GM18909 (cell line): ENCODE measurements around the gene HPS1.

Experiments
- ATAC-seq: cut with Tn5 transposase; IDR thresholded peaks from one replicate; pipeline ENCODE4 v1.9.1; 2021; ENCODE audit warnings: mild to moderate bottlenecking; ENCODE audit not compliant: unreplicated experiment, poor library complexity

Gene HPS1

DNA sequence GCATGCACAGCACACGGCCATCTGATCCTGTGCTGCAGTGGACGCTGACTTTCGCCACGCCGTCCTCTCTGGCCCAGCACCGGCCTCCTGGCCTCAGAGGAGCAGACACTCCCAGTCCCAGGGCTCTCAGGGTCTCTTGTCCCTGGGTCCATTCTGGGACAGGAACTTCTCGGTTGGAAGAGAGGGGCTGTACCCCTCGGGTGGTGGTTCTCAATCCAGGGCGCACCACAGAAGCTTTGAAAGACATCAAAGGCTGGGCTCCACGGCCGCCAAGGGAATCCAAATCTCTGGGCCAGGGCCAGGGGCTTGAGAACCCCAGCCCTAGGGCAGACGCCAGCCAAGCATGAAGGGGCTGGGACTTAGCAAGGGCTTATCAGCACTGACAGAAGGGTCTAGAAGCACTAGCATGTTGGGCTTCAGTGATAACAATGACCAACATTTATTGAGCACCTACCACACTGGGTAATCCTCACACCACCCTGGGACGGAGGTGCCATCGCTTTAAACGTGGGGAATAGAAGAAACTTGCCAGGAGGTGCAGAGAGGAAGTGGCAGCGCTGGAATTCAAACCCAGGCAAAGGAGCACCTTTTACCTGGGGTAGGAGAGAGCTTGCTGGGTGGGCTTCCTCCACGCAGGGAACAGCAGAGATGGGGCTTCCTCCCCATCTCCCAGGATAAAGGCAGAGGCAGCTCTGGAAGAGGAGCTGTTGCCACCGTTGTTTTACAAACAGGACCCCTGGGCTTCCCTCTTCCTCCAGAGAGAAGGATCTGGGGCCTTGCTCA, 29.9 kb downstream of the HPS1 start:
- no peak for ATAC-seq

DNA sequence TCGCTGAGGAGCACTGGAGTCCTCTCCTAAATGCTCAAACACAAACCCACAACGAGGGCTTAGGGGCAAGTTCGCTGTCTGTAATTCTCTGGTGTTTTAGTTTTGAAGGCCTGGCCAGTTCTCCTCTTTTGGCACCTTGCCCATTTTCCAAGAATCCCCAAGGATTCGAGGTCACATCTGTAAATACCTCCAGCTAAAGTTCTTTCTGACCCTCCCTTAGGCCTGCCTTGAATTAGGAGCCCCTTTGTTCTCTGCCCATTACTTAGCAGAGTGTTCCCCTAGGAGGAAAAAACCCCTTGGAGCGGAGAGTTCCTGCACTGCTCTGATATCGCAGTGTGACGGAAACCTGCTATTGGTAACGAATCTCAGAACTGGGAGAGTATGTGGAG, 31.0 kb downstream of the HPS1 start:
- no peak for ATAC-seq

DNA sequence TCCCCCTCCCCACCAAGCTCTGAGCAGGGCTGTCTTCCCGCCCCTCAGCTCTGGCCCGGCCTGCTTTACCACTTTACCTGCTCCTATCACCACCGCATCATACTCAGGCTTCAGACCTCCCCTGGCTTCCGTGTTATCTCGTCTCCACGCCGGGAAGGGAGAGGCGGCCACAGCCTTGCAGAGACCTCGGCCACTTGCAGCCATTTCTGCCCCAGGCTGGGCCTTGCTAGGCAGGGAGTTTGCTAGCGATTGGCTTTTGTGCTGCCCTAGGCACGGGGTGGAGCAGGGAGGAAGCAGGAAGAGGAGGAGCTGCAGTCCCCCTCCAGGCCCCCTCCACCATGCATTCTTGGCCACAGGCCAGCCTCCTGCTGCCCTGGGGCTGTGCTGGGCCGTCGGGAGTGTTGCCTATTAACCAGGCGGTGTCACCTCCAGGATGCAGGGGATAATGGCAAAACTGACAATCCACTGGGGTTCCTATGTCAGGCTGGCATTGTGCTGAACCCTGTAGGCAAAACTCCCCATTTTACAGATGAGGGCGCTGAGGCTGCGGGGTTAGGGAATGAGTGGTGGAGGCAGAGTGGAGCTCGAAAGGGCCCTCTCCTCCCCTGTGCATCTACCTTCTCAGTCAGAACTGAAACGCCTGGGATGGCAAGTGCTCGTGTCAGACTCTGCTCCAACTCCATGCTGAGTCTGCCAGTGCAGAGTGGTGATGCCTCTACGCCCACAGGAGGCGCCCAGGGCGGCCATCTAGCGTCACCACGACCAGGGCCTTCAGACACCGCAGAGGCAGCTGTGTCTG, 31.6 kb downstream of the HPS1 start, which contains the start of gene PYROXD2:
Gene PYROXD2, minus strand, starts transcription at position 251 of the 799 bp plus-strand sequence. Its CDS starts 47 bp downstream, at position 204.
- peak; percentile 59 for ATAC-seq

DNA sequence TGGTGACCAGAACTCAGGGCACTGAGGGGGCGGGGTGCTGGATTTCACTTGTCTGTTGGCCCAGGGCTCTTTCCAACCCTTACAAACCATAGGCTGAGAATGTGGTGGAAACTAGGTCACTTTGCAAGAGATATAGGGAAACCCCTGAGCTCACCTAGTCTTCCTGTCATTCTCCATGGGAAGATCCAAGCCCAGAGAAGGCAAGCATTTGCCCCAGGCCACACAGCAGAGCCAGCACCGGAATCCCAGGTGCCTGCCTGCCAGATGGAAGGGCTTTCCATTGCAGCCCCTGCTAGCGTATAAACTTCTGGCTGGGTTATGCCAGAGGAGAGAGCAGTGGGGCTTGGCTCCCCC, 32.2 kb downstream of the HPS1 start:
- ATAC-seq, result no peak

DNA sequence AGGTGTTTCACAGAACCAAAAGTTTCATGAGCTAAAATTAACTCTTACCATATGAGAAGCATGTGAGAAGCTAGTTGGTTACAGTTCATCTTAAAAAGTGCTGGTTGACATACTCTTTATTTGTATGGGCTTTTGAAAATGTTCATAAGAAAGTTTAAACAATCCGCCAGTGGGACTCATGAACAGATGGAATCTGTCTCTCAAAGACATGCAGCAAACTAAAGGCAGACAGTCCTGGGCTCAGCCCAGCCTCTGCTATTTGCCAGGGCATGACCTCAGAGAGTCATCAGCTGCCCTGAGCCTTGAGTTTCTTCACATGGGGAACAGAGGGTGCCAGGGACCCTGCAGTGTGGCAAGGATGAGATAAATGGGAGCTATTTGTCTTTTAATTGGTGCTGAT, 35.0 kb downstream of the HPS1 start:
- ATAC-seq, result no peak

DNA sequence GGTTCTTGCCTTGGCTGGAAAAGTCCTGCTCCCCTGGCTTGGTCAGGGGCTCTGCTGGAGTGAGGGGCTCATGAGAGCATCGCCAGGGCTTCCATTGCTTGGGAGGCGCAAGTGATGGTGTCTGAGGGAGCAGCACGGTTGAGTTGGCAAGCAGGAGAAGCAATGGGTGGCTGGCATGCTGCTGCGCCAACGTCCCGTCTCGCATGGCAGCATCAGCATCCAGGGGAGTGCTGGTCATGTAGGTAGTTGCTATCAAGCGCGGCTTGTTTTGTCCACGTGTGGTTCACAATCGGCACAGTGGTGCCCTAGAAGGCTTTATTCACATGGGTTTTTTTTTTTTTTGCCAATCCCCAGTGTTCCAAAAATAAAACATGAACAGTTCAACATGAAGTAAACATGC, 35.6 kb downstream of the HPS1 start:
- ATAC-seq, result no peak

DNA sequence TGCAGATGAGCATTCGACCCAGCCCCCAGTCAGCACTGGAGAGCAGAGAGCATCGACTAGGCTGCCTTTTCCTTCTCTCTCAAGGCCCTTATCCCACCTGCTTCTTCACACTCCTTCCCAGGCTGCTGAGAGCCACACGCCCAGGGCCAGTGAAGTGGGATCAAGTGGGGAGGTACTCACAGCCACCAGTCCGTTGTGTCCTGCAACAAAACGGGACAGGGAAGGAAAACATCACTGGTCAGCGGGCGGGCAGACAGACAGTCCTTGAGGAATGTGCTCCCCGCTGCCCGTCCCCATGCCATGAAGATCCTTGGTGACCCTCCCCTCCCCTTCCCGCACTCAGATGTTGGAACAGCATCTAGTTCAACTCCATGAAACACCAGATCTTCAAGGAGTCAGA, 36.0 kb downstream of the HPS1 start:
- no peak for ATAC-seq

DNA sequence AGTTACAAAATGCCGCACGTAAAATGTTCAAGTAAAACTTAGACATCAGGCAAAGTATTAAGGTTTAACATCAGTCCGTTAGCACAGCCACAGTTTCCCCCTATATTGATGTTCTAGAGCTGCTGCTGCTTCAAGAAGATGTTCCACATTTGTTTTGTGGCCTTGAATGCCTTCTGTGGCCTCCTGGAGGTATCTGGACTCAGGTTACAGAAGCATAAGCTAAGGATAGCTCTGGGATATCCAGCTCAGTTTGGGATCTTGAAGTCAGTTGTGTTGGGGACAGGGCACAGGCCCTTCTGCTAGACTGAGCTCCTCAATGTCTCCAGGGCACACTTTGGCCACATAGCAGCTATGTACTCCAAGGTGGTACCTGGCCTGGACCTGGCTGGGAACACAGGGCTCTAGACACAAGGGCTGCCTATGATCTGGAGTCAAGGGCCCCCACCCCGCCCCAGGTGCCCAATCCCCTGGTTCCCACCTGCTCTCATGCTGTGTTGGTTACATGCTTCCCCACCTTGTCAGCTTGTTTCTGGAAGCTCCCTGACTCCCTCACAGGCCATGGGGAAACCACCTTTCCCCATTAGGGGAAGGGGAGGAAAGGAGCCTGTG, 36.5 kb downstream of the HPS1 start:
- no peak for ATAC-seq

DNA sequence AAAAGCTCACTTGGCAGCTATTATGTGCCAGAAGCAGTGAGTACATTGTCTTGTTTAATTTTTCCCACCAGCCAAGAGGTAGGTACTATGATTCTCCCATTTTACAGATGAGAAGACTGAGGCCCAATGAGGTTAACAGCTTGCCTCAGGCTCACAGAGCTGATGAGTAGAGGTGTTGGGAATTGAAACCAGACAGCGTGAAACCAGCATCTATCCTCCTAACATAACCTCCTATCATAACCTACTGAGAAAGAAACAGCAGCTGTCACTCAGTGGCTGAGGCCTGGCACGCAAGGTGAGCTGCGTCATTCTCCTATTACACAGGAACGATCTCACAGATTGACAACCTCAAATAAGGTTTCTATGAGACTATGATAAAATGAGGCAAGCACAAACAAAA, 37.9 kb downstream of the HPS1 start:
- ATAC-seq, result no peak

DNA sequence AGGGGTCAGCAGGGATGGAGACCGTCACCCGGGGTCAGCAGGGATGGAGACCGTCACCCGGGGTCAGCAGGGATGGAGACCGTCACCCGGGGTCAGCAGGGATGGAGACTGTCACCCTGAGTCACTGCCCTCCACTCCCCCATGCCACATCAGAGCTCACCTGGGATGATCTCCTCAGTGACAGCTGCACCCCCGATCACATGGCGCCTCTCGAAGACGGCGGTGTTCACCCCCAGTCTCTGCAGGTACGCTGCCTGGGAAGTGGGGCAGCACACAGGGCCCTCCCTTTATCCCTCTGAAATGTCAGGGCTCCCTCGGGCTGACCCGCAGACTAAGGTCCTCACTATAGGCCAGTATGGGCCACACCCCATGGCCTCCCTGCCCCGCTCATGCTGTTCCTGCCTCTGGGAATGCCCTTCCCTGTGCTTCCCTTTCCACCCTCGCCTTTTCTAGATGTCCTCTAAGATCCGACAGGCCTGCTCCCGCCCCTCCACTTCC, 38.9 kb downstream of the HPS1 start:
- no peak for ATAC-seq

DNA sequence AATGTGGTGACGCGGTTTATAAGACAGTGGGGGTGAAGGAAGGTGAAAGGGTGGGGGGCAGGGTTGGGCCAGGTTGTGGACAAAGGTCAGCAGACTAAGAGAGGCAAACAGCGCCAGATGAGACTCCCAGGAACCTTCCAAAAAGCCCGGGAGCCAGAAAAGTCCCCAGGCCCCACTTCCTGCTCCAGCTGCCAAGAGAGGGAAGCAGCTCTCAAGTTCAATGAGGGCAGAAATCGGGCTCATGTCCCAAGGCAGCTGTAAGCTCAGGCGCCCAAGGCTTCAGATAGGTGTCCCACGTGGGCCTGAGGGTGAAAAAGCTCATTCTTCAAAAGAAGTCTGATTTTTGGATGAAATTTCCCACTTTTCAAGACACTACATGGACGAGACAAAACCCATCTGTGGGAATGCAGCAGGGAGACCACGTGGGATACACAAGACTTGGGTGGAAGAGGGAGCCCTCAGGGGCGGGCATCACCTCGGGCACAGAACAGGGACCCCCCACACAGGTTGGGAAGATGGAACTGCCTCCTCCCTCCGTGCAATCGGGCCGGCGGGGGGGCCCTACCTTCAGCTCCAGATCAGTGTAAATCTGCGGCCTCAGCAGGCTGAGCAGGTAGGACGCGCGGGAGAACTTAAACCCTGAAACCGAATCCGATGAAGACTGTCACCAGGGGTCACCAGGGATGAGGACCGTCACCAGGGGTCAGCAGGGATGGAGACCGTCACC, 39.6 kb downstream of the HPS1 start:
- no peak for ATAC-seq

DNA sequence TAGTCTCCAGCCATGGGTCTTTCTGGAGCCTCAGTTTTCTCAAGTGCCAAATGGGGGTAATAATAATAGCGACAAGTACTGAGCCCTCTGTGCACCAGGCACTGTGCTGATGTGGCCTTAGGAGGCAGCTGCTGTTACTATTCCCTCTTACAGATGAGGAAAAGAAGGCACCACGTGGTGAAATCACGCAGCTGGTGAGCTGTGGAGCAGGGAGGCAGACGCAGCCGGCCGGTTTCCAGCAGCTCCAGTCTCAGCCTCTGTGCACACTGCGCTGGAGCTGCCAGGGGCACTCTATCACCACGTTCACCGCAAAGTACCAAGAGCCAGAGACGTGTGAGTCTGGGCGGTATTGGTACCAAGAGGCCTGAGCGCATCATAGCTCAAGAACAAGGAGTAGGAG, 41.3 kb downstream of the HPS1 start:
- ATAC-seq, result no peak

DNA sequence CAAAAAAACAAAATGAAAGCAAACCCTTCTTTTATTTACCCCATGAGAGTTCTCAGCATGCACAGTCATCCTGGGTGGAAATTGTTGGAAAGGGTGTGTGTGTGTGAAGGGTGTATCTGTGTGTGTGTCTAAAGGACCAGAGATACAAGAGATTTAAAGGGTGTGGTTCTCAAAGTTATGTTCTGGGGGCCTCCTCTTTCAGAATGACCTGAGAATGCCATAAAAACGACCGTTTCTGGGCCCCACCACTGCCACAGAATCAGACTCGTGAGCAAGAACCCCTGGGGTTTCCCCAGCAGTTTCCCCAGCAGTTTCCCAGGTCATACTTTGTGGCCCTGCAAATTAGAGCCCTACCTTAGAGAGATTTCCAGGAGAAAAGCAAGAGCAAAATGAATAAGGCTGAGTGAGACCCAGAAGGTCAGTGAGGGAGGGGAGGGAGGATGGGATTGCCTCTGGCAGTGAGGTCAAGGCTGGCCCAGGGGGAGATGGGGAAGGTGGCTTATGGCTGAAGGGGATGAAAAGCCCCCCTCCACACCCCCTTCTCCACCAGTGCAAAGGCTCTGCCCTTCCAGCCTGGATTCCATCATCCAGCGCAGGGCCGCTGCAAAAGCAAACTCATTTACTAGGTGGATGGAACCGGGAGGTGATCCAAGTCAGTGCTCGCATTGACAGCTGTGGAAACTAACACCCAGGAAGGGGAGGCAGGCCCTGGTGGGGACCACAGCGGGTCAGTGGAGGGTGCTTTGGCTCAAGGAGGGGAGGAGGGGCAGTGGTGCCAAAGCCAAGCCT, 42.0 kb downstream of the HPS1 start:
- peak; percentile 46 for ATAC-seq

DNA sequence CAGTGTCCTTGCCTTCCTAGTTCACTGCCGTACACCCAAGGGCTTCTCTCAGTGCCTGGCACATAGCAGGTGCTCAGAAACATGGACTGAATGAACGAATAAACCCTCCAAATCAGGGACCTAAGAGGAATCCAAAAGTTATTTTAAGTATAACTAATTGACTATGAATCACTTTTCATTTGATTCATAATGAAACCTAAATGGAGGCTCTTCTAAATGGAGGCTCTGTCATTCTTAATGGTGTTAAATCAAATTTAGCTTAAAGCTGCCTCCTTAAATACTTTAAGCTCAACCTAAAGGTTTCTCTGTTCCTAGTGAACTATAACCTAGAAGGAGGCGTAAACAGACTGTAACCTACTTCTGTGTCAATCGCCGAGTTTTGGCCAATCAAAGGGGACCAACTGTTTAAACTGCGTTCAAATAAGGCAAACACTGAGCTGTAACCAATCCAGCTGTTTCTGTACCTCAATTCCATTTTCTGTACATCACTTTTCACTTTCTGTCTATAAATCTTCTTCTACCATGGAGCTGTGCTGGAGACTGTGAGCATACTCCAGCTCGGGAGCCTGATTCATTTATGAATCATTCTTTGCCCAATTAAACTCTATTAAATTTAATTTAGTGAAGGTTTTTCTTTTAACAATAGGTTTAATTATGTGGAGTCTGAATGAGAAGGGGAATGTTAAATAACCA, 42.8 kb downstream of the HPS1 start:
- ATAC-seq, result no peak

DNA sequence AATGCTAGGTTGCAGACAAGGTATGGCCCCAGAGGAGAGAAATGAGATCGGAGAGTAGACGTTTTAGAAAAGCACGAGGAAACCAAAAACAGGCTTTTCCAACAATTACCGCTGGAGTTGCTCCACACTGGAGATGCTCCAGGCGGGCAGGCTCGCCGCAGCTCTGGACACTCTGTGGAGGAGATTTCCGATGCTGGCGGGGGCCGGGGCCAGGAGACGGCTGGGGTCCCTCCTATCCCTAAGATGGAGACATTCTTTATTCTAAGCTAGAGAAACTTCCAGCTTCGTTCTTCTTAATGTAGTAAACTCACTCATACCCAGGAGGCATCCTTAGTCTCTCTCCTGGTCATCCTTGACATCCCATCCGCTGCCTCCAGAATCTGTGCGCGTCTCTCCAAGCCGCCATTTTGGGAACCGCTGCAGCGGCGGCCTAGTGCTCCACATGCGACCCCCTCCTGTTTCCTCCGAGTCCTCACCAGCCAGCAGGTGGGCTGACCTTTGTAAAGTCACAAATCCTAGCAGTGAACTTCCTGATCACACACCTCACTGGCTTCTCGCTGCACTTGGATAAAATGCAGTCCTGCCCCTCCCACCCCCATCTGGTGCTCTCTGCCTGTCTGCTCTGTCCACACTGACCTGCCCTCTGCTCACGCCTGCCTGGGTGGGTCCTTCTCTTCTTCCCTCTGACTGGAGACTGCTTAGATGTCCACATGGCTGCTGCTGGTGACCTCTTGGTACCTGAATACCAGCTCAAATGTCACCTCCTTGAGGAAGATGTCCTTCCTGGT, 43.6 kb downstream of the HPS1 start:
- ATAC-seq, result no peak

DNA sequence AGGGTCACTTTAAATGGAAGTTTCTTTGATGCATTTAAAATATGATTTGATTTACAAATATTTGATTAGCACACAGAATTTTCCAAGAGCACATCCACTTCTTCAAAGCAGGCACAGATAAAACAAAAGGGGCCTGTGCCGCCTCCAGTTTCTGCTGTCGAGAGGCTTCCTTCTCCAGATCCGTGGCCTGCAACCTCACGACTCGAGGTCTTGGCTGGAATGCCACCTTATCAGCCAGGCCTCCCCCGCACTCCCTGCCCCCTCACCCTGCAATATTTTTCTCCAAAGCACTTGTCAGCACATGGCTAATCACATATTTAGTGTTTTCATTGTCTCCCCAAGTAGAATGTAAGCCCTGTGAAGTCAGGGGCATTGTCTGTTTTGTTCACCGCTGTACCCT, 44.3 kb downstream of the HPS1 start:
- ATAC-seq, result no peak

DNA sequence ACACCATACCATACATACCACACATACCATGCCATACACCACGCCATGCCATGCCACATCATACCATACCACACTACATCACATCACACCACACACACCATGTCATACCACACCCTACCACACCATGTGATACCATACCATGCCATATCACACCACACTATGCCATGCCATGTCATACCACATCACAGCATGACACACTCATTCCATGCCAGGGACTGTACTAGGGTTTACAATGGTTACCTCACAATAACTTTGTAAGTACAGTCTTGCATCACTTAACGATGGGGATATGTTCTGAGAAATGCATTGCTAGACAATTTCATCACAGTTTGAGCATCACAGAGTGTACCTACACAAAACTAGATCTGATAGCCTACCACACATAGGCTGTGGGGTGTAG, 46.3 kb downstream of the HPS1 start:
- ATAC-seq, result no peak

DNA sequence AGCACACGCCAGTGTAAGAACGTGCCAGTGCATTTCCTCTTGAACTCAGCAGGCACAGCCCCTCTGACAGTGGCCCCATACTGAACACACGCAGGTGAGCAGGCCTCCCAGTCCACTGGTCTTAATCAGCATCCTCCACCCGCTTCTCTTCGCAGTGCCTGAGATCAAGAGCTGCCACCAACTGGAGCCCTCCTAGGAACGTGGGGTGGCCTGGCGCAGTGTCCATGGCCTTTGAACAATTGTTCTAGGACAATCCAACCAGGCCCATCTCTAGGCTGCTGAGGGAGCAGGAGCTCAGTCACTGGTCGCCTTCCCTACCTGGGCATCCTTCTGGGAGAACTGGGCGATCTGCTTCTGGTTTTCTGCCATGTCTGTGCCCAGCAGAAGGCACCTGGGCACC, 47.0 kb downstream of the HPS1 start:
- no peak for ATAC-seq
